NK-92 treated with Interleukin-12 subunit alpha and Interleukin-12 subunit beta, amount 100 ng/mL, for 24 hours (cell line): ENCODE results near the gene TMEM131L.

Experiments used
- DNase-seq: peaks from one replicate; lab custom pipeline; 2025; lab: John Stamatoyannopoulos, UW

The TMEM131L gene

GRCh38 chr4:153616006-153616555, 149.9 kb downstream of the TMEM131L start:
- DNase-seq = no peak

- no peak for DNase-seq
Observed at GRCh38 chr4:153618833-153619232, 152.7 kb downstream of the TMEM131L start.

DNA sequence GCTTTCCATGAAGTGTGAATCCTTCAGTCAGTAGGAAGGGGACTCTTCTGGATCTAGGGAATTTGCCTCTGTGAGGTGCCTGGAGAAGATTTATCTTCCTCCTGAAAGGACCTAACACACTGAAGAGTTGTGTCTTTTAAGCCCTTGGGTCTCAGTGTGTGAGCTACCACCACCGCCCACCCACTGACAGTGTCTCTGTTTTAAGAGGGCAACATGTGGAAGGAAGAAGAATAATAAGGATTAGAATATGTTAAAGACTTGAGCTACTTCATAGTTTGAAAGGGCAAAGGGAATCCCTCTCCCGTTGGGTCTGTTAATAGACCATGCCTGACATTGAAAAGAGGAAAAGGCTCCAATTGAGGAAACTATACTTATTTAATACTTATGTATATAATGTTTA, 153.7 kb downstream of the TMEM131L start:
- no peak for DNase-seq

DNA sequence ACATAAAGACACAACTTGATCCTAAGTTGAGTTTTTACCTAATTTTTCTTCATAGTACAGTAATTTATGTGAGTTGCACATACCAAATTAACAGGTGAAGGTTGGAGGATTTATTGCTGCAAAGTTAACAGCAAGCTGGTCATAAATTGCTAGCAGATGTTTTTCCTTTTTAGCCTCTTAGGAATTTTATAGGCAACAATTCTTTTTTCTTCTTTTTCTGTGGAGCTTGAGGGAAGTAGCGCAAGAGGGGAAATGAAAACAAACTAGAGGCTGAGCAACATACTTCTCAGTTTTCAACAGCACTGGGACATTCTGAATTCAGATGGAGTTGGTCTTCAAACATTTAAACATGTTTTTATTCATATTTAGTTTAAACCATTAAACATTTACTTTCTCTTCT, 154.2 kb downstream of the TMEM131L start:
- DNase-seq = no peak

- DNase-seq = no peak
Observed at GRCh38 chr4:153622093-153622492, 155.9 kb downstream of the TMEM131L start.

- no peak for DNase-seq
Observed at GRCh38 chr4:153622778-153623240, 156.6 kb downstream of the TMEM131L start.

DNA sequence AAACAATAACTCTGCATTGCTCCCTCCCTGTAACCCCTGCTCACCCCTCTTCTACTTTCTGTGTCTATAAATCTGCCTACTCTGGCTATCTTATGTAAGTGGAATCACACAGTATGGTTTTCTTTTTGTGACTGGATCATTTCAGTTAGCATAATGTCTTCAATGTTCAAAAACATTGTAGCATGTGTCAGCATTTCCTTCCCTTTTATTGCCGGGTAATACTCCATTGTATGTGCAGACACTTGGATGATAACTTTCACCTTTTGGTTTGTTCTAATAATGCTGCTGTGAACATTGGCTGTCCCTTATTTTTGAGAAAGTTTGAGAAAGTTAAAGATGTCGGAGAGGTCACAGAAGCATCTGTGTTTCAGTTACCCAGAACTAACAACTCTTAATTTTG, 157.3 kb downstream of the TMEM131L start:
- no peak for DNase-seq

DNA sequence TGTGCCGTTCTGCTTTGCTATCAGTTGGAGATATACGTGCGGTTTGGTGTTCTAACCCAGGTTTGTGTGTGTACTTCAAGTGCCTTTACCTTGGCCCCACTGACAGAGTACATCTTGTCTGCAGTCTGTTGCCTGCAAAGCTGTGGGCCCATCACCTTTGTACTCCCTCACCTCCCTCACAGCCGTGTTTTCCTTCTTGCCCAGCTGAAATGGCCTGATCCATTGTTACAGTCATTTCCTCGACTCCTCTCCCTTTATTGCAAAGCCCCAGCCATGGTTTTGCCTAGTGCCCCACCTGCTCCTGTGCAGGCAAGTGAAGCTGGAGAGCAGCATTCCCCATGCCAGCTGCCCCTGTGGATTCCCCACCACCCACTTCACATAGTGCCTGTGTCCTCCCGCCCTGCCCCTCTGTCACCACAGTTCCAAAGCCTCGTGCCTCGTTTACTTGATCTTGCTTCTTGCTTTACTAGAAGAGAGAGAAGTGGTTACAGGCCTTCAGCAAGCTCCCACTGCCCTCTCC, 162.7 kb downstream of the TMEM131L start:
- no peak for DNase-seq

- no peak for DNase-seq
Observed at GRCh38 chr4:153629776-153630175, 163.6 kb downstream of the TMEM131L start.

- no peak for DNase-seq
Observed at GRCh38 chr4:153634738-153635353, 168.7 kb downstream of the TMEM131L start.

DNA sequence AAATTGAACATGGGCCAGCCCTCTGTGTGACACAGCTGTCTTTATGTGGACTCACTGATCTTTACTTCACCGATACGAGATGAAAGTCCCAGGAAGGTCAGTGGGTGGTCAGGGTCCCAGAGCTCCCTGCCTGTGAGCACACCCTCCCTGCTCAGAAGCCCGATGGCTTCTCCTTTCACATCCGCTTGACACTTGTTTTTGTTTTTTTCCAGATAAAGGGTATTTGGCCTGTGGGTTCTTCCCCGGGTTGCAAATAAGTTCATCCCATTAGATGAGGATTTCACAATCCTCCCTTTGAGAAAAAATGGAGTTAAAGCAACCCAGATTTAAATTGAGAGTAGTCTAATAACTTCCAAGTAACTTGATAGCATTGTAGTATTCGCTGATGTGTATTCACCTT, 169.7 kb downstream of the TMEM131L start:
- no peak for DNase-seq

DNA sequence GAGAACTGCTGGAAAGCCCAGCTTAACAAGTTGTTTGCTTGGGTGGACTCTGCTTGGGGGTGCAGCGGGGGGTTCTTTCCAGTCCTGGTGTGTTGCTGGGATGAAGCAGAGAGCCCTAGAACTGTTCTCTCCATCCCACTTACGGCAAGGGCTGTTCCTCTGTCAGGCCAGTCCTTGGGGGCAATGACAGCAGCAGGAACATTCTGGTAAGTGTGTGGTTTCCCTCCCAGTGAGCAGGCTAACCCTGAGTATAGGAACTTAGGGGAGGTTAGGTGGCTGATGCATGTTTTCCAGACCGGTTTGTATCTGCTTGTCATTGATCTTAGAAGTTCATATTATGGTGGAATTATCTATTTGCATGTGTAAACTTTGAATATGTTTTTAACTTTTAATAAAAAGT, 171.0 kb downstream of the TMEM131L start:
- DNase-seq = no peak

DNA sequence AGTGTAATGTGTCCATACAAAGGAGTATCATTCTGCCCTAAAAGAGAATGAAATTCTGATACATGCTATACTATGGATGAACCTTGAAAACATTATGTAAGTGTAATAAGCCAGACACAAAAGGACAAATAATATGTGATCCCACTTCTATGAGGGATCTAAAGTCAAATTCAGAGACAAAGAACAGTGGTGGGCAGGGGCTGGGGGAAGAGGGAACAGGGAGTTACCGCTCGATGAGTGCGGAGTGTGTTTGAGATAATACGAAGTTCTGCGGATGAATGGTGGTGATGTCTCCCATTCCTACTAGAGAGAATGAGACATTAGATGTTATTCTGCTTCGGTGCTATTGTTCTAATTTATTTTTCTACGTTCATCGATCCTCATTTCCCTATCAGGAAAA, 171.9 kb downstream of the TMEM131L start:
- DNase-seq = no peak

- no peak for DNase-seq
Observed at GRCh38 chr4:153638999-153639398, 172.8 kb downstream of the TMEM131L start.

DNA sequence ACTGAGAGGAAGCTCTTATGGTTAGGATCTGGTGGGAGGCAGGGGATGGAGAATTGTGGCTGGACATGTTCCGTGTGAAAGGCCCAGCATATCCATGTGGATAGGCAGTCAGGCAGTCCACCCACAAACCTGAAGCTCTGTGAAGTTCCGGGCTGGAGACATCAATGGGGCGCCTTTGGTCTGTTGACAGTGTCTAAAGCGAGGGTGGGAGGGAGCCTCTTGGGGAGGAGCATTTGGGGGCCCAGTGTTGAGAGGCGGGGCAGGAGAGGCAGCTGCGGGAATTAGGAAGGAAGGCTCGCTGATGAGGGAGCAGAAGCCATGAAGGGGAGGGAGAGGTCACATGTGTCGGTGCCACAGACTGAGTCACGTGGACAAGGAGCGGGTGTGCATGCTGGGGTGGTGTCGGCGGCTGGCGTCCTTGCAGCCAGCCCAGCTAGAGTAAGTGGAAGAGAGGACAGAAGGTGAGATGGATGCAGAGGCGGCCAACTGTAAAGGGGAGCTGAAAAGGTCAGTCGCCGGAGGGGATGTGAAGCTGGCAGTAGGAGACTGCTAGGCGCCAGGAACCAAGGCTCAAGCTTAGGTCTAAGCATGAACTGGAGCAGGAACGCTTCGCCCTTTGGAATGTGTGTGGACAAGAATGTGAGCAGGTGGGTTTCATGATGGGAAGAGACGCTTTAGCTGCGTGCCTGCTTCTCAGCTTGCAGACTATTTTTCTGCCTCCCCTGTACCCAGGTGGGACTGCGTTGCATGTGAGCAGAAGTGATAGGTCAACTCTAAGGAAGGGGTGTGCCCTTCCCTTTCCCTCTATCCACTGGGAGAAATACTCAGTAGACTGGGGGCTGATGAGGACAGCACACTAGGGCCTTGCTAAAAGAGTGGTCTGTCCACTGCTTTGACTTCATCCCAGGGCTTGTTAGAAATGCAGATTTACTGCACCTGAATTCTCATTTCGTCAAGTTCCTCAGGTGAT, 174.0 kb downstream of the TMEM131L start:
- DNase-seq = no peak

GRCh38 chr4:153641532-153641931, 175.4 kb downstream of the TMEM131L start:
- DNase-seq = no peak

DNA sequence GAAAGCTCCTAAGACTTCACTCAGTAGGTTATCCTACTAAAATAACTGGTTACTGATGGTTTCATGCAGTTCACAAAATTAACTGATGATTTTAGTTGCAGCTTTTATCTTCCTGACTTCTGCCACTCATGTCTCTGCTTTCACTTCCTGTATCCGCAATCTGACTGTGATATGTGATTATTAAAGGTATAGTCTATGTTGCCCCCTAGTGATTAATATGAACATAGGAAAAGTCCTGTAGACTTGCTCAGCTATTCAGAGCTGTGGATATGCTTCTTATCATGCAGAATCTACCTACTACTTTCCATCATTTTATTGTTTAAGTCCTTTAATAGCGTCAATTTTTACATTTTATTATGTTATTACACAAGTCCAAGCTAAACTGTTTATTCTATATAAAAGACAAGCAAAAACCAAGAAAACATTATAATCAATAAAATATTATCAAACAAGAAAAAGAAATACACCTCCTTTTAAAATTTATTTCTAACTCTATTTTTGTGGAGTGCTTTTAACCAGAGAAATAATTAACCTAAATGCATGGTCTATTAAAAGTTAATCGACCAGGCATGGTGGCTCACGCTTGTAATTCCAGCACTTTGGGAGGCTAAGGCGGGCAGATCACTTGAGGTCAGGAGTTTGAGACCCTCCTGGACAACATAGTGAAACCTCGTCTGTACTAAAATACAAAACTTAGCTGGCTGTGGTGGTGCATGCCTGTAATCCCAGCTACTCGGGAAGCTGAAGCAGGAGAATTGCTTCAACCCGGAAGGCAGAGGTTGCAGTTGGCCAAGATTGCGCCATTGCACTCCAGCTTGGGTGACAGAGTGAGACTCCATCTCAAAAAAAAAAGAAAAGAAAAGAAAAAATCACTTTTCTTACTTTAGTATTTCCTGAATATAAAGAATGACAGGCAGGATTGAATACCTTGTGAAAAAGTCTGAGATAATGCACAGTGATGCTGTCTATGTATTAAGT, 177.5 kb downstream of the TMEM131L start:
- DNase-seq = no peak

DNA sequence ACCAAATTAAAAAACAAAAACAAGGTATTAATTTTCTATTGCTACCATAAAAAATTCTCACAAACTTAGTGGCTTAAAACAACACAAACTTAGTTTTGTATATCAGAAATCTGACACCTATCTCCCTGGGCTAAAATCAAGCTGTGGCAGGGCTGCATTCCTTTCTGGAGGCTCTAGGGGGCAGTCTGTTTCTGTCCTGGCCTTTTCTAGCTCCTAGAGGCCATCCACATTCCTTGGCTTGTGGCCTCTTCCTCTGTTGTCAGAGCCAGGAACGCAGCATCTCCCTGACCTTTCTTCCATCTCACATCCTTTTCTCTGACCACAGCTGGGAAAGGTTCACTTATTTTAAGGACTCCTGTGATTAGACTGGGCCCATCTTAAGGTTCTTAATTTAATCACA, 179.0 kb downstream of the TMEM131L start:
- no peak for DNase-seq

DNA sequence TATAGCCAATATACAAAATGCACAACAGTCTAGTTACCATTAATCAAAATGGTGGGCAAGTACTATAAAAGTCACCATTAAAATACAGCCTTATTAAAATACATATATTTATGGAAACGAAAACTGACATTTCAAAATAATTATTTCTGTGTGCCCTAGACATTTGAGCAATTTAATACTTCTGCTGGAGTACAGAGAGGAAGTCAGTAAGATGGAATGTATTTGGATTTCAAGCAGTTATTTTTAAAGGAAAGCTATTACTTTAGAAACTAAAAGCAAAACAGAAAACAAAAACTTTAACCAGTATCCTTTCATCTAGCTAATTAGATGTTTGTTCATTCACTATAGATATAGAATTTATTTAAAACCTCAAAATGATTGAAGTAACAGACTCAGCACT, 180.1 kb downstream of the TMEM131L start:
- DNase-seq = no peak

DNA sequence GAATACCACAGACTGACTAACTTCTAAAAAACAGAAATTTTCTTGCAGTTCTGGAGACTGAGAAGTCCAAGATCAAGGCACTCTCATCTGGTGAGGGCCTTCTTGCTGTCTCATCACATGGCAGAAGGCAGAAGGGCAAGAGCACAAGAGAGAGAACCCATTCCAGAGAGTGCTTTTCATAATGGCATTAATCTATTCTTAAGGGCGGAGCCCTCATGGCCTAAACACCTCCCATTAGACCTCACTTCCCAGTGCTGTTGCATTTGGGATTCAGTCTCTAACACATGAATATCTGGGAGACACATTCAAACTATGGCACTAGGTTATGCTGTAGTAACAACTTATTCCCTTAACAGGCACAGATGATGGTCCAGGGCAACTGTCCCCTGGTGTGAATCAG, 180.8 kb downstream of the TMEM131L start:
- DNase-seq = no peak

DNA sequence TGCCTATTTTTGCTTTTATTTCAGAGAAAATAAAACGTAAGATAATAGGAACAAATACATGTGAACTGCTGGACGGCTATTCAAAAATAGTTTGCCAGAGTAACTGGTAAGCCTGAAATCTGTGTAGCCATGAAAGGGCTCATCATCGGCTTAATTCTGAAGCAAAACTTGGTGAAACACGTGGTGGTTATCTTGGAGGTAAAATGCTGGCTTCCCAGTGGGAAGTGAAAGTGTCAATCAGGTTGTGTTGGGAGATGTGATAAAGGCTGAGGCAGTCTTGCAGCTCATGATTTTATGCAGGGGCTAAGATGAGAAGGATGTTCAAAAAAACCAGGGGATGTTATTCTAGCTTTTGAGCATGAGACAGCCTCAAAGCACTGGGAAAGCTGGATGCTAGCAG, 181.8 kb downstream of the TMEM131L start:
- no peak for DNase-seq

GRCh38 chr4:153649572-153649991, 183.4 kb downstream of the TMEM131L start:
- DNase-seq = no peak
